Measurements from ENCODE around the gene SEC16A. TPM values are rescaled to one million over a fixed set of nuclear protein-coding genes. Genes with fewer than 3 reads are reported as not detected.

The SEC16A gene
- total and polyA plus RNA-seq, 2 donors from 2014 or later, result 37.0 to 67.1 TPM

GRCh38 chr9:136483589-136484152, 831 bp upstream of the SEC16A start:
- TF ChIP-seq, protein P1, sequence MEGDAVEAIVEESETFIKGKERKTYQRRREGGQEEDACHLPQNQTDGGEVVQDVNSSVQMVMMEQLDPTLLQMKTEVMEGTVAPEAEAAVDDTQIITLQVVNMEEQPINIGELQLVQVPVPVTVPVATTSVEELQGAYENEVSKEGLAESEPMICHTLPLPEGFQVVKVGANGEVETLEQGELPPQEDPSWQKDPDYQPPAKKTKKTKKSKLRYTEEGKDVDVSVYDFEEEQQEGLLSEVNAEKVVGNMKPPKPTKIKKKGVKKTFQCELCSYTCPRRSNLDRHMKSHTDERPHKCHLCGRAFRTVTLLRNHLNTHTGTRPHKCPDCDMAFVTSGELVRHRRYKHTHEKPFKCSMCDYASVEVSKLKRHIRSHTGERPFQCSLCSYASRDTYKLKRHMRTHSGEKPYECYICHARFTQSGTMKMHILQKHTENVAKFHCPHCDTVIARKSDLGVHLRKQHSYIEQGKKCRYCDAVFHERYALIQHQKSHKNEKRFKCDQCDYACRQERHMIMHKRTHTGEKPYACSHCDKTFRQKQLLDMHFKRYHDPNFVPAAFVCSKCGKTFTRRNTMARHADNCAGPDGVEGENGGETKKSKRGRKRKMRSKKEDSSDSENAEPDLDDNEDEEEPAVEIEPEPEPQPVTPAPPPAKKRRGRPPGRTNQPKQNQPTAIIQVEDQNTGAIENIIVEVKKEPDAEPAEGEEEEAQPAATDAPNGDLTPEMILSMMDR (IDR thresholded peaks at IDR 0.05; ENCODE audit: borderline replicate concordance, extremely low read depth, insufficient read depth), result no peak
- no peaks in the 10 kb centered on the region for H3K36me3 ChIP-seq (ENCODE audit: control insufficient read depth in 2 of 3, insufficient read depth in 3 of 3, low read length in 3 of 3)
- H3K27ac ChIP-seq (ENCODE audit: low read depth in 2 of 2, low read length in 2 of 2), result peak overlapping the region; percentile 100
- intact Hi-C loops (cut with DNase I), result no loop called here
- no peaks in the 10 kb centered on the region for H3K9me3 ChIP-seq (ENCODE audit: control insufficient read depth in 2 of 3, insufficient read depth in 1 of 3, low read length in 3 of 3)
- H3K9ac ChIP-seq (ENCODE audit: low read length in 3 of 3), result peak overlapping the region; percentile 58 to 88 (median 77)
- no peaks in the 10 kb centered on the region for H3K27me3 ChIP-seq (ENCODE audit: control insufficient read depth, insufficient read depth, low read length)
- H3K4me1 ChIP-seq (ENCODE audit: control insufficient read depth in 2 of 3, insufficient read depth in 2 of 3, low read depth in 1 of 3, low read length in 3 of 3), result peaks cover 0 to 28% (median 17%) of the 10 kb centered on the region in 3 donors
- FAIRE-seq (no peak), DNase-seq (peak; percentile 94 to 98 (median 97))
- H3K4me3 ChIP-seq (ENCODE audit: low read length in 3 of 3), result peak overlapping the region; percentile 71 to 77 (median 76)

GRCh38 chr9:136482046-136482792, 621 bp downstream of the SEC16A start:
- peak overlapping the region; percentile 96 to 97 for H3K27ac ChIP-seq (ENCODE audit: low read depth in 2 of 2, low read length in 2 of 2)
- FAIRE-seq (no peak), DNase-seq (peak in 2 of 5 donors; percentile 45 to 52)
- no peaks in the 10 kb centered on the region for H3K9me3 ChIP-seq (ENCODE audit: control insufficient read depth in 2 of 3, insufficient read depth in 1 of 3, low read length in 3 of 3)
- peaks cover 0 to 6% (median 3%) of the 10 kb centered on the region in 3 donors for H3K36me3 ChIP-seq (ENCODE audit: control insufficient read depth in 2 of 3, insufficient read depth in 3 of 3, low read length in 3 of 3)
- no peaks in the 10 kb centered on the region for H3K27me3 ChIP-seq (ENCODE audit: control insufficient read depth, insufficient read depth, low read length)
- H3K9ac ChIP-seq (ENCODE audit: low read length in 3 of 3), result peak overlapping the region; percentile 19 to 71 (median 56)
- peaks cover 0 to 23% (median 17%) of the 10 kb centered on the region in 3 donors for H3K4me1 ChIP-seq (ENCODE audit: control insufficient read depth in 2 of 3, insufficient read depth in 2 of 3, low read depth in 1 of 3, low read length in 3 of 3)
- TF ChIP-seq, protein P1 (IDR thresholded peaks at IDR 0.05; ENCODE audit: borderline replicate concordance, extremely low read depth, insufficient read depth), result no peak
- intact Hi-C loops (cut with DNase I), result no loop called here
- H3K4me3 ChIP-seq (ENCODE audit: low read length in 3 of 3), result peak overlapping the region; percentile 40 to 88 (median 70)

GRCh38 chr9:136481558-136481957, 1.3 kb downstream of the SEC16A start:
- no peak for DNase-seq
- Histone ChIP-seq H3K27me3 (ENCODE audit: control insufficient read depth, insufficient read depth, low read length) (no peaks in the 10 kb centered on the region), H3K36me3 (ENCODE audit: control insufficient read depth in 2 of 3, insufficient read depth in 3 of 3, low read length in 3 of 3) (peaks cover 0 to 13% (median 9%) of the 10 kb centered on the region in 3 donors), H3K9me3 (ENCODE audit: control insufficient read depth in 2 of 3, insufficient read depth in 1 of 3, low read length in 3 of 3) (no peaks in the 10 kb centered on the region), H3K4me3 (ENCODE audit: low read length in 3 of 3) (peak overlapping the region; percentile 40 to 88 (median 70)), H3K27ac (ENCODE audit: low read depth in 2 of 2, low read length in 2 of 2) (no peak overlapping the region), H3K4me1 (ENCODE audit: control insufficient read depth in 2 of 3, insufficient read depth in 2 of 3, low read depth in 1 of 3, low read length in 3 of 3) (peaks cover 0 to 23% (median 17%) of the 10 kb centered on the region in 3 donors), H3K9ac (ENCODE audit: low read length in 3 of 3) (peak overlapping the region in 2 of 3 donors; percentile 19 to 56)
- intact Hi-C loops (cut with DNase I), result no loop called here
- FAIRE-seq, result no peak
- TF ChIP-seq, protein P1 (IDR thresholded peaks at IDR 0.05; ENCODE audit: borderline replicate concordance, extremely low read depth, insufficient read depth), result no peak
